Activated CD8-positive, alpha-beta T cell treated with anti-CD3 and anti-CD28 coated beads, Interleukin-2, amount 10 ng/mL, durations not matched to agents 7 days and 5 days (primary cell): ENCODE data around the gene GALNT18. TPM values are rescaled to one million over a fixed set of nuclear protein-coding genes. Genes with fewer than 3 reads are reported as not detected.
A peak's percentile ranks its signal among the peaks of the same experiment; 100 is the strongest.

Source experiments
- ATAC-seq: fragments of 150-1000 bp; cut with Tn5 transposase; one replicate; pipeline ENCODE4 v1.10.0; 2021; ENCODE audit warnings: moderate library complexity
- CTCF ChIA-PET: fragments of 350-600 bp; sonication (Branson Sonifier 250); formaldehyde crosslinking; loops from one replicate; lab custom pipeline; 2021; ENCODE audit warnings: antibody characterized with exemption; lab: Charles Lee
- POLR2A ChIA-PET: fragments of 350-600 bp; sonication (Branson Sonifier 250); formaldehyde crosslinking; loops from one replicate; lab custom pipeline; 2021; ENCODE audit warnings: antibody characterized with exemption; lab: Charles Lee
- DNase-seq: peaks from one replicate; pipeline ENCODE4 v3.0.0-alpha.2; 2020
- H3K27ac Mint-ChIP-seq: one replicate; pipeline ENCODE4 v1.8.0; 2021; ENCODE audit warnings: mild to moderate bottlenecking, mixed read lengths
- H3K27me3 Mint-ChIP-seq: one replicate; pipeline ENCODE4 v1.8.0; 2021; ENCODE audit warnings: low read depth, mixed read lengths
- H3K36me3 Mint-ChIP-seq: one replicate; pipeline ENCODE4 v1.8.0; 2021; ENCODE audit warnings: low read depth, mixed read lengths
- H3K4me1 Mint-ChIP-seq: one replicate; pipeline ENCODE4 v1.8.0; 2021; ENCODE audit warnings: low read depth, mixed read lengths
- H3K4me3 Mint-ChIP-seq: one replicate; pipeline ENCODE4 v1.8.0; 2021; ENCODE audit warnings: mild to moderate bottlenecking, mixed read lengths
- H3K9me3 Mint-ChIP-seq: one replicate; pipeline ENCODE4 v1.8.0; 2022; ENCODE audit warnings: mixed read lengths; ENCODE audit not compliant: insufficient read depth
- total RNA-seq, 2 experiments: library from RNA; stranded (reverse); gene quantifications; one replicate each; pipeline ENCODE4 v1.2.3, GENCODE V29; 2021

Gene GALNT18
- total RNA-seq, 2 experiments from 2014 or later, result 0.23 to 0.42 TPM

DNA sequence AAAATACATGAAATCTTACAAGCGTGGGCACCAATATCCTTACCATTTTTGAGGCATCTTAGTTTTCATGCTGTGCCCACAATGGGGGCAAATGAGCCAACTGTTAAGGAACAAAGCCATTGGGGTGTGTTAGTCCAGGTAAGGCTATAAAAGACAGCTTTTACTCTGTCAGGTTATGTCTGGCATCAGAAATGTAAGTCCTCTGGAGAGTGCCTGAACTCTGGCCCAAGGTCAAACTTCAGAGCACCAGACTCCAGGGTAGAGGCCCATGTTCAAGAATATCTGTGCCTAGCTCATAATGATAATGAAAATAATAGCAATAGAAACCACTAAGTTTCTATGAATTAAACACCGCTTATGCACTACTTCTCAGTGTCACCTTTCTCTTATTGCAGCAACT lies 374.2 kb downstream of the GALNT18 start:
- Mint-ChIP-seq H3K36me3 (peaks cover 5% of the 10 kb centered on the region), H3K4me3 (no peak overlapping the region), H3K9me3 (no peaks in the 10 kb centered on the region), H3K4me1 (no peaks in the 10 kb centered on the region), H3K27me3 (peaks cover 2% of the 10 kb centered on the region), H3K27ac (no peak overlapping the region)
- ChIA-PET POLR2A (no interaction called here), CTCF (no interaction called here)
- no peak for ATAC-seq
- no peak for DNase-seq

DNA sequence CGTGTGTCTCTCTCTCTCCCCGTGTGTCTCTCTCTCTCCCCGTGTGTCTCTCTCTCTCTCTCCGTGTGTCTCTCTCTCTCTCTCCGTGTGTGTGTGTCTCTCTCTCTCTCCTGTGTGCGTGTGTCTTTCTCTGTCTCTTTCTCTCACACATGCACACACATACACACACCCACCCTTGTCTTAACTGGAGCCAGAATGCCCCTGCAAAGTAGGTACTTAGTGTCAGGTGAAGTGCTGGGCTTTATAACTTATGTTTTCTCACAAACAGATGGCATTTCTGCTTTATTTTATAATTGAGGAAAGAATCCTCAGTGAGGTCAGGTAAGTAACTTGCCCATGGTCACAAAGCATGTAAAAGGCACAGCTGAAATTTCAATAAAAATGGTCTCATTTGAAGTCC lies 374.7 kb downstream of the GALNT18 start:
- no peak for ATAC-seq
- ChIA-PET POLR2A (no interaction called here), CTCF (no interaction called here)
- peaks cover 2% of the 10 kb centered on the region for H3K27me3 Mint-ChIP-seq
- H3K4me1 Mint-ChIP-seq, result no peaks in the 10 kb centered on the region
- H3K27ac Mint-ChIP-seq, result peak overlapping the region; percentile 46
- H3K36me3 Mint-ChIP-seq, result peaks cover 5% of the 10 kb centered on the region
- no peak for DNase-seq
- no peaks in the 10 kb centered on the region for H3K9me3 Mint-ChIP-seq
- peak overlapping the region; percentile 17 for H3K4me3 Mint-ChIP-seq

- Mint-ChIP-seq H3K4me3 (no peak overlapping the region), H3K27ac (no peak overlapping the region), H3K9me3 (no peaks in the 10 kb centered on the region), H3K27me3 (peaks cover 2% of the 10 kb centered on the region), H3K4me1 (no peaks in the 10 kb centered on the region), H3K36me3 (peaks cover 5% of the 10 kb centered on the region)
- DNase-seq, result no peak
- CTCF ChIA-PET, result no interaction called here
- ATAC-seq, result no peak
- POLR2A ChIA-PET, result no interaction called here
Measured at GRCh38 chr11:11246166-11246565, 375.6 kb downstream of the GALNT18 start.

GRCh38 chr11:11245453-11245852 lies 376.4 kb downstream of the GALNT18 start:
- H3K4me1 Mint-ChIP-seq, result no peaks in the 10 kb centered on the region
- POLR2A ChIA-PET, result no interaction called here
- ATAC-seq (no peak), DNase-seq (no peak)
- CTCF ChIA-PET, result interaction anchor here (1.2 kb wide), 2 partner anchors 210 to 543 kb away, joined by 3 read pairs; no protein-coding TSS in a partner anchor
- H3K27ac Mint-ChIP-seq, result no peak overlapping the region
- peaks cover 2% of the 10 kb centered on the region for H3K27me3 Mint-ChIP-seq
- H3K36me3 Mint-ChIP-seq, result peaks cover 5% of the 10 kb centered on the region
- H3K4me3 Mint-ChIP-seq, result no peak overlapping the region
- H3K9me3 Mint-ChIP-seq, result no peaks in the 10 kb centered on the region

- Mint-ChIP-seq H3K27ac (no peak overlapping the region), H3K4me1 (no peaks in the 10 kb centered on the region), H3K9me3 (no peaks in the 10 kb centered on the region), H3K4me3 (no peak overlapping the region), H3K27me3 (peaks cover 2% of the 10 kb centered on the region), H3K36me3 (peaks cover 5% of the 10 kb centered on the region)
- ChIA-PET POLR2A (no interaction called here), CTCF (interaction anchor here (1.1 to 1.2 kb wide), 3 partner anchors 209 to 543 kb away, joined by 3 read pairs; no protein-coding TSS in a partner anchor)
- DNase-seq (no peak), ATAC-seq (peak; percentile 31)
Measured at GRCh38 chr11:11244470-11245080, 377.2 kb downstream of the GALNT18 start.

DNA sequence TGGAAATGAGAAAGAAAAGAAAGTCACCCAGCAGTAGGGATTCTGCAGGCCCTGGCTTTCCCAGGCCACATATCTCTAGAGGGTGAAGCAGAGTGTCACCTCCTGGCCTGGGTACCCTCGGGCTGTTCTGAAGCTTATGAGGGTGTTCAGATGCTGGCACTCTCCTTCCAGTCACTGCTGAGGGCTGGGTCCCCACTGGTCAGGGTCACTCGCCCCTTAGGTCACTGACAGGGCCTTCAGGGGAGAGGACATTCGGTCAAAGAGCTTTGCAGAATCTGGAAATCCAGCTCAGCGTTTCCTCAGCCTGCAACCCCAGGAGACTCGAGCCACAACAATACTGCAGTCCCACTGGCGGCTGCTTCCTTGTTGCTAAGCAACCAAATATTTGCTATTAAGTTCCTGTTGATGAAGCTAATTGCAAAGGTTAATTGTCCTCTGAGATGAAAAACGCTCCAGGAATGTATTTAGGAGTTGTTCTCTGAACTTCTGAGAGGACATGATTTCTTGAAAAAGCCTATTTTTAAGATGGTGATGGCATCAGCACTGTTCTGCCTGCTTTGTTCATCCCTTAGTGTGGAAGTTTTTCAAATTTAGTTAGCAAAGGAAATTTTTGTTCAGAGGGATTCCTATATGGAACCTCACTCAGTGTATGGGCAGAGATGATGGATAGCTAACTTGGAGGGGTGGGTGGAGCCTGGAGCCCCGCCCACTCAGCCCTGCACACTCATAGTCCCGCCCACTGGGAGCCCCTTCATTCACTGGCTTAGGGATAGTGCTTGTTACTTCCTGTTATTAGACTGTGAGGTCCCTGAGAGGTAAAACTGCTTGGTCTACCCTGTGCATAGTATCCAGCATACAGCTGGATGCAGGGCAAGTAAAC lies 378.0 kb downstream of the GALNT18 start:
- Mint-ChIP-seq H3K27ac (no peak overlapping the region), H3K27me3 (no peaks in the 10 kb centered on the region), H3K4me3 (no peak overlapping the region), H3K4me1 (no peaks in the 10 kb centered on the region), H3K36me3 (peaks cover 5% of the 10 kb centered on the region), H3K9me3 (no peaks in the 10 kb centered on the region)
- DNase-seq (no peak), ATAC-seq (peak; percentile 44)
- ChIA-PET CTCF (interaction anchor here (1.1 to 1.2 kb wide), 2 partner anchors 208 to 216 kb away, joined by 3 read pairs; no protein-coding TSS in a partner anchor), POLR2A (no interaction called here)

DNA sequence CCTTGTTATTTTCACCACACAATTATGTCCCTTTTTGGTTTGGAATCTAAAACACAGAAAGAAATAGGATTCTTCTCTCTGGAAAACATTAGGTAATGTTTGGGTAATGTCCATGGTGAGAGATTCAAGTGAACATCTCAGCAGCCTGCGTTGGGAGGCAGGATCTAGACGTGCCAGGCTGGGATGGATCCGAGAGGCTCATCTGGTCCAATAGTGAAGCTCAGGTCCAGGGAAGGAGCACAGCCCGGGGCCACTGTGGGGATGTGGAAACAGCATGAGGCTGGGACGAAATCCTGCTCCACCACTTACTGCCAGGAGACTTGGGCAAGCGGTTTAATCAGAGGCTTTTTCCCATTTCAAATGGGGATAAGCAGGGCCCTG lies 378.6 kb downstream of the GALNT18 start:
- Mint-ChIP-seq H3K27ac (no peak overlapping the region), H3K9me3 (no peaks in the 10 kb centered on the region), H3K4me3 (no peak overlapping the region), H3K4me1 (no peaks in the 10 kb centered on the region), H3K27me3 (no peaks in the 10 kb centered on the region), H3K36me3 (peaks cover 5% of the 10 kb centered on the region)
- ChIA-PET POLR2A (no interaction called here), CTCF (no interaction called here)
- no peak for ATAC-seq
- DNase-seq, result no peak

DNA sequence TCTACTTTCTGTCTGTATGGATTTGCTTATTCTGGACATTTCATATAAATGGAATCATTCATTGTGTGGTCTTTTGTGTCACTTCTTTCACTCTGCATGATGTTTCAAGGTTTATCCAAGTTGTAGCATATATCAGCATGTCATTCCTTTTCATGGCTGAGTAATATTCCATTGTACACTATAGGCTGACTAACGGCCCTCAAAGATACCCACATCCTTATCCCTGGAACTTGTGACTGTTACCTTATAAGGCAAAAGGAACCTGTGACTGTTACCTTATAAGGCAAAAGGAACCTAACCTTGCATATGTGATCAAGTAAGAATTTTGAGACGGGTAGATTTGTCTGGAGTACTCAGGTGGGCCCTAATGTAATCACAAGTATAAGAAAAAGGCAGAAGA lies 380.5 kb downstream of the GALNT18 start:
- no peaks in the 10 kb centered on the region for H3K9me3 Mint-ChIP-seq
- no peak for ATAC-seq
- POLR2A ChIA-PET, result no interaction called here
- H3K4me3 Mint-ChIP-seq, result no peak overlapping the region
- DNase-seq, result no peak
- H3K4me1 Mint-ChIP-seq, result no peaks in the 10 kb centered on the region
- H3K27ac Mint-ChIP-seq, result no peak overlapping the region
- no peaks in the 10 kb centered on the region for H3K36me3 Mint-ChIP-seq
- H3K27me3 Mint-ChIP-seq, result no peaks in the 10 kb centered on the region
- CTCF ChIA-PET, result no interaction called here

DNA sequence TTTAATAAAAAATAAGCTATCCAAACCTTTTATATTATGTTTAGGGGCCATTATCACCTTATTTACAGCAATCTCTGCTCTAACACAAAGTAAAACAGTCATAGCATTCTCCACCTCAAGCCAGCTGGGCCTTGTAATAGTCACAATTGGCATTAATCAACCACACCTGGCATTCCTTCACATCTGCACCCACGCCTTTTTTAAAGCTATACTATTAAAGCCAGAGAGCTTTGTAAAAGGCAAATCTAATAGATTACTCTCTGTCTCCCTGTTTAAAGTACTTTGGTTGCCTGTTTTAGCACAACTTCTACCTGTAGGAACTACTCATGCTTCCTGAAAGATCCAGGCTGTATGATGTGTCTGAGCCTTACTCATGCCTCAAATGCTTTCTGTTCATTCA lies 381.8 kb downstream of the GALNT18 start:
- Mint-ChIP-seq H3K4me1 (no peaks in the 10 kb centered on the region), H3K36me3 (no peaks in the 10 kb centered on the region), H3K27ac (no peak overlapping the region), H3K9me3 (no peaks in the 10 kb centered on the region), H3K27me3 (no peaks in the 10 kb centered on the region), H3K4me3 (no peak overlapping the region)
- DNase-seq, result no peak
- POLR2A ChIA-PET, result no interaction called here
- ATAC-seq, result no peak
- CTCF ChIA-PET, result no interaction called here

DNA sequence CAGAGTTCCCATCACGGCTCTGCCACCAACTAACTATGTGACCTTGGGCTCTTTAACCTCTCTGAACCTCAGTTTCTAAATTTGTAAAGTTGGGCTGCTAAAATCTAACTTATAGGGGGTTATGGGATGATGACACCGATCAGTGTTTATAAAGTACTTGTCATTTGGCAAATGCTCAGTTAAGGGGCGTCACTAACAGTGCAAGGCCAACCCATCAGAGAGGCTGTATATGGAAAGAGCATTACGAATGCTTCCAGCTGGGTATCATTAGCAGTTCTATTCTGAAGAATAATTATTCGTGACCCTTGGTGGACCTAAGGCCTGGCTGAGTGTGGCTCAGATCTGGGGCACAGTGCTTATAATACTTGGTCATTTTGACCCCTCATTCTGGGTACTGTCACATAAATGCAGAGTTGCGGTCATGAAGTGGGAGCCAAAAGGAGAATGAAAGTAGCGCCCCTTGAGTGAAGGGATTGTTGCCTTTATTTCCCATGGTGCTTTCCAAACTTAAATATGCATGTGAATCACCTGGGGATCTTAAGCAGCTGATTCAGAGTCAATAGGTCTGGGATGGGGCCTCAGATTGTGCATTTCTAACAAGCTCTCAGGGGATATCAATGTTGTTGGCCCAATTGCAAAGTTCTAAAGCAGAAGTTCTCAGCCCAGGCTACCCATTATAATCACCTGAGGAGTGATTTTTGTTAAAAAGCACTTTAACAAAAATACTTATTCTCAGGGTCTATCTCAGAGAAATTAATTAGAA lies 384.6 kb downstream of the GALNT18 start:
- Mint-ChIP-seq H3K9me3 (no peaks in the 10 kb centered on the region), H3K4me3 (no peak overlapping the region), H3K36me3 (no peaks in the 10 kb centered on the region), H3K27me3 (peaks cover 2% of the 10 kb centered on the region), H3K4me1 (no peaks in the 10 kb centered on the region), H3K27ac (no peak overlapping the region)
- POLR2A ChIA-PET, result no interaction called here
- DNase-seq, result no peak
- no peak for ATAC-seq
- CTCF ChIA-PET, result no interaction called here

GRCh38 chr11:11236498-11237059 lies 385.2 kb downstream of the GALNT18 start:
- no peaks in the 10 kb centered on the region for H3K9me3 Mint-ChIP-seq
- DNase-seq (no peak), ATAC-seq (no peak)
- no peak overlapping the region for H3K4me3 Mint-ChIP-seq
- H3K36me3 Mint-ChIP-seq, result no peaks in the 10 kb centered on the region
- H3K4me1 Mint-ChIP-seq, result no peaks in the 10 kb centered on the region
- H3K27ac Mint-ChIP-seq, result no peak overlapping the region
- ChIA-PET POLR2A (no interaction called here), CTCF (no interaction called here)
- peaks cover 2% of the 10 kb centered on the region for H3K27me3 Mint-ChIP-seq
